ENCODE data around the gene MYLK. TPM values are rescaled to one million over a fixed set of nuclear protein-coding genes. Genes with fewer than 3 reads are reported as not detected.

The MYLK gene
- total and polyA plus RNA-seq, 2 of the 4 experiments (the other 2 are of a cell fraction): 299 to 484 TPM

DNA sequence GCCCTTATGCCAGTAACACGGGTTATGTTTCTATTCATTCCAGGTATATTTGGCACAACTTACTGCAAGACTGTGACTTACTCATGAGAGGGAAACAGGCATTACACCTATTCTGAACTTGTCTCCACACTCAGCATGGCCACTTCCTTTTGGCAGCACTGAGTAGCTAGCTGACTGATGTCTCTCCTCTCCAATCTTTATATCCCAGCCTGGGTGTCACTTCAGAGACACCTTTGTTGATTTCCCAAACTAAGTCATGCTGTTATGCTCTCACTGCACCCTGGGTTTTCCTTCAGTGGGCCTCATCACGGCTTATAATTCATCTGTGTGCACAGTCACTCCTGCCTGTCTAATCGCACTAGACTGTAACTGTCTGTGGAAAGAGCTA, 114.8 kb downstream of the MYLK start (continued):
- TF ChIP-seq, protein P1, sequence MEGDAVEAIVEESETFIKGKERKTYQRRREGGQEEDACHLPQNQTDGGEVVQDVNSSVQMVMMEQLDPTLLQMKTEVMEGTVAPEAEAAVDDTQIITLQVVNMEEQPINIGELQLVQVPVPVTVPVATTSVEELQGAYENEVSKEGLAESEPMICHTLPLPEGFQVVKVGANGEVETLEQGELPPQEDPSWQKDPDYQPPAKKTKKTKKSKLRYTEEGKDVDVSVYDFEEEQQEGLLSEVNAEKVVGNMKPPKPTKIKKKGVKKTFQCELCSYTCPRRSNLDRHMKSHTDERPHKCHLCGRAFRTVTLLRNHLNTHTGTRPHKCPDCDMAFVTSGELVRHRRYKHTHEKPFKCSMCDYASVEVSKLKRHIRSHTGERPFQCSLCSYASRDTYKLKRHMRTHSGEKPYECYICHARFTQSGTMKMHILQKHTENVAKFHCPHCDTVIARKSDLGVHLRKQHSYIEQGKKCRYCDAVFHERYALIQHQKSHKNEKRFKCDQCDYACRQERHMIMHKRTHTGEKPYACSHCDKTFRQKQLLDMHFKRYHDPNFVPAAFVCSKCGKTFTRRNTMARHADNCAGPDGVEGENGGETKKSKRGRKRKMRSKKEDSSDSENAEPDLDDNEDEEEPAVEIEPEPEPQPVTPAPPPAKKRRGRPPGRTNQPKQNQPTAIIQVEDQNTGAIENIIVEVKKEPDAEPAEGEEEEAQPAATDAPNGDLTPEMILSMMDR (conservative IDR thresholded peaks at IDR 0.05; ENCODE audit: low read depth, low read length): no peak

DNA sequence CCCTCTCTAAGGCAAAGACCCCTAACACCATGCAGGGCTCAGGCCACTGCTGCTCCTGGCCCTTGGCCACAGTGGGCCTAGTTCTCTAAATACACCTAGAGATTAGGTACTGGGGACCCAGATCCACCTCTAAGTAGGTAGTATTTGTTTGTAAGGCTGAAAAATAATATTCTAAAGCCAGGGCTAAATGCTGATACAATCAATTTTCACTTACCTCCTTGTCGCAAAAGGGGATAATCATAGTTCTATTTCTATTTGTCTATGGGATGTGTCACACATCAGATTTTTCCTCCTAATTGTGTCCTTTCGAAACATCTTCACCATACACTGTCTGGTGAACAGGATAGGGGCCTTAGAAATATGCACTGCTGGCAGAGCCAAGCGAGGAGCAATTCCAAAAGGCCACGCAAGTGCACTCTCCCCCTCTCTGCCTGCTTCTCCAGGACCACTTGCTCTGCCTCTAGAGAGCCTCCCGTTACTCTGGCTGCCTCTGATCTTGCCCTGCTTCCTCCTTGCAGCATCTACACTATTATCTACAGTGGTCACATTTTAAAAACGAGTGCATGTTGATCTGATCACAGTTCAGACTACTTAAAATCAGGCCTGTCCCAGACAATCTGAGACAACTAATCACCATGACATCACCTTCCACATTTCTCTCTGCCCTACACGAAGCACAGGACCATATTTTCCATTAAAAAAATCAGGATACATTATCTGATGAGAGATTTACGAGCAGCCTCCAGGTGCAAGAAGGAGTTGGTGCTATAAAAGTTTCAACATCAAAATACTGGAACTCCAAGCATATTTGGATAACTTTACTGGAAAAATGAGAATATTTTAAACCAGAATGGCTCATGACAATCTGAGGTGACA, 115.4 kb downstream of the MYLK start:
- no peaks in the 10 kb centered on the region for H3K27me3 ChIP-seq (ENCODE audit: control insufficient read depth, insufficient read depth, low read length)
- in situ Hi-C loops (cut with MboI; ENCODE audit: low sequenced_read_pairs): no loop called here
- H4K91ac ChIP-seq (ENCODE audit: insufficient read depth, low read depth, low read length): peak overlapping the region; percentile 58
- no peak overlapping the region for H3K4me2 ChIP-seq (ENCODE audit: low read depth, low read length)
- H3K4me3 ChIP-seq (ENCODE audit: insufficient read depth, low read depth, low read length): no peak overlapping the region
- no peak overlapping the region for H2AFZ ChIP-seq (replicated peaks; ENCODE audit: low read length, poor library complexity)
- no peaks in the 10 kb centered on the region for H4K20me1 ChIP-seq (ENCODE audit: insufficient read depth, low read length)
- dilution Hi-C loops (cut with HindIII; ENCODE audit: low sequenced_read_pairs, unreplicated experiment): no loop called here
- H3K9me3 ChIP-seq (ENCODE audit: control insufficient read depth, insufficient read depth, low read length): no peaks in the 10 kb centered on the region; the same call in 1 of the 2 replicates
- 55% methylated on average over 4 of the region's 8 CpGs; no CpG with 5 or more reads in 1 of the 2 experiments for WGBS, 2 experiments (ENCODE audit: extremely low coverage in 2 of 2, insufficient read length in 1 of 2)
- peak overlapping the region; percentile 51; the same call in 1 of the 3 replicates for H2BK15ac ChIP-seq (ENCODE audit: low read depth, low read length)
- peak overlapping the region; percentile 64 for H2BK20ac ChIP-seq (ENCODE audit: low read depth, low read length)
- H3K9ac ChIP-seq (ENCODE audit: low read depth, low read length): no peak overlapping the region
- H2AK5ac ChIP-seq (ENCODE audit: low read depth, low read length): peak overlapping the region; percentile 60; the same call in 1 of the 2 replicates
- H3K14ac ChIP-seq (replicated peaks; ENCODE audit: low read depth, low read length): peak overlapping the region; percentile 69; the same call in 1 of the 2 replicates
- peaks cover 18% of the 10 kb centered on the region for H3K4me1 ChIP-seq (ENCODE audit: control insufficient read depth, insufficient read depth, low read length)
- no peak for ATAC-seq (ENCODE audit: low read depth)
- peak overlapping the region in 1 of 2 experiments; percentile 49; a peak in 3 of 4 replicates for H4K8ac ChIP-seq (ENCODE audit: low read depth in 2 of 2, low read length in 2 of 2)
- intact Hi-C loops (cut with micrococcal nuclease): no loop called here
- H3K23ac ChIP-seq (ENCODE audit: low read depth, low read length): peak overlapping the region; percentile 90
- H3K4ac ChIP-seq (ENCODE audit: low read depth, low read length): peak overlapping the region; percentile 73
- H3K79me1 ChIP-seq (ENCODE audit: low read depth in 1 of 2, low read length in 2 of 2): peaks cover 16 to 60% of the 10 kb centered on the region in 2 experiments
- H3K18ac ChIP-seq (ENCODE audit: low read depth, low read length): peak overlapping the region; percentile 20
- DNase-seq: no peak
- H3K36me3 ChIP-seq (ENCODE audit: control insufficient read depth, insufficient read depth, low read length): peaks cover 35% of the 10 kb centered on the region
- peak overlapping the region; percentile 57 for H4K5ac ChIP-seq (ENCODE audit: low read depth, low read length)
- H2BK5ac ChIP-seq (ENCODE audit: low read depth, low read length, poor library complexity, severe bottlenecking): peak overlapping the region; percentile 32
- POLR2A ChIA-PET (ENCODE audit: unreplicated experiment): no interaction called here
- H2BK120ac ChIP-seq (ENCODE audit: low read depth, low read length): peak overlapping the region; percentile 83
- H3K27ac ChIP-seq (ENCODE audit: insufficient read depth, low read length): no peak overlapping the region
- CTCF ChIA-PET: no interaction called here
- H2AK9ac ChIP-seq (replicated peaks; ENCODE audit: low read depth, low read length, poor library complexity): no peak overlapping the region
- BruUV-seq (replicated peaks): no TSS peak
- H3K9me1 ChIP-seq (ENCODE audit: insufficient read depth, low read length): peaks cover 25% of the 10 kb centered on the region
- H3K56ac ChIP-seq (ENCODE audit: extremely low read depth, insufficient read depth, low read length): no peak overlapping the region
- TF ChIP-seq MAFK (IDR thresholded peaks at IDR 0.05; ENCODE audit: low read depth, low read length) (no peak), MAZ (IDR thresholded peaks at IDR 0.05; ENCODE audit: borderline replicate concordance, low read depth, low read length) (no peak), RCOR1 (IDR thresholded peaks at IDR 0.05; ENCODE audit: insufficient replicate concordance, low read length) (no peak), NFE2L2 (IDR thresholded peaks at IDR 0.05; ENCODE audit: low read depth, low read length) (no peak)
- TF ChIP-seq, protein P2, sequence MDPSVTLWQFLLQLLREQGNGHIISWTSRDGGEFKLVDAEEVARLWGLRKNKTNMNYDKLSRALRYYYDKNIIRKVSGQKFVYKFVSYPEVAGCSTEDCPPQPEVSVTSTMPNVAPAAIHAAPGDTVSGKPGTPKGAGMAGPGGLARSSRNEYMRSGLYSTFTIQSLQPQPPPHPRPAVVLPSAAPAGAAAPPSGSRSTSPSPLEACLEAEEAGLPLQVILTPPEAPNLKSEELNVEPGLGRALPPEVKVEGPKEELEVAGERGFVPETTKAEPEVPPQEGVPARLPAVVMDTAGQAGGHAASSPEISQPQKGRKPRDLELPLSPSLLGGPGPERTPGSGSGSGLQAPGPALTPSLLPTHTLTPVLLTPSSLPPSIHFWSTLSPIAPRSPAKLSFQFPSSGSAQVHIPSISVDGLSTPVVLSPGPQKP (IDR thresholded peaks at IDR 0.05; ENCODE audit: borderline replicate concordance, low read depth, low read length): no peak
- TF ChIP-seq, protein P3, sequence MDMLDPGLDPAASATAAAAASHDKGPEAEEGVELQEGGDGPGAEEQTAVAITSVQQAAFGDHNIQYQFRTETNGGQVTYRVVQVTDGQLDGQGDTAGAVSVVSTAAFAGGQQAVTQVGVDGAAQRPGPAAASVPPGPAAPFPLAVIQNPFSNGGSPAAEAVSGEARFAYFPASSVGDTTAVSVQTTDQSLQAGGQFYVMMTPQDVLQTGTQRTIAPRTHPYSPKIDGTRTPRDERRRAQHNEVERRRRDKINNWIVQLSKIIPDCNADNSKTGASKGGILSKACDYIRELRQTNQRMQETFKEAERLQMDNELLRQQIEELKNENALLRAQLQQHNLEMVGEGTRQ (IDR thresholded peaks at IDR 0.05; ENCODE audit: low read depth, low read length): no peak

All from IMR-90 (cell line).